Nucleus accumbens (tissue), 56 donors: ENCODE measurements around the gene SPARCL1.

ENCODE experiments used
- DNase-seq, 56 donors: peaks; one replicate each; lab custom pipeline; 2025; lab: John Stamatoyannopoulos, UW

Gene SPARCL1

DNA sequence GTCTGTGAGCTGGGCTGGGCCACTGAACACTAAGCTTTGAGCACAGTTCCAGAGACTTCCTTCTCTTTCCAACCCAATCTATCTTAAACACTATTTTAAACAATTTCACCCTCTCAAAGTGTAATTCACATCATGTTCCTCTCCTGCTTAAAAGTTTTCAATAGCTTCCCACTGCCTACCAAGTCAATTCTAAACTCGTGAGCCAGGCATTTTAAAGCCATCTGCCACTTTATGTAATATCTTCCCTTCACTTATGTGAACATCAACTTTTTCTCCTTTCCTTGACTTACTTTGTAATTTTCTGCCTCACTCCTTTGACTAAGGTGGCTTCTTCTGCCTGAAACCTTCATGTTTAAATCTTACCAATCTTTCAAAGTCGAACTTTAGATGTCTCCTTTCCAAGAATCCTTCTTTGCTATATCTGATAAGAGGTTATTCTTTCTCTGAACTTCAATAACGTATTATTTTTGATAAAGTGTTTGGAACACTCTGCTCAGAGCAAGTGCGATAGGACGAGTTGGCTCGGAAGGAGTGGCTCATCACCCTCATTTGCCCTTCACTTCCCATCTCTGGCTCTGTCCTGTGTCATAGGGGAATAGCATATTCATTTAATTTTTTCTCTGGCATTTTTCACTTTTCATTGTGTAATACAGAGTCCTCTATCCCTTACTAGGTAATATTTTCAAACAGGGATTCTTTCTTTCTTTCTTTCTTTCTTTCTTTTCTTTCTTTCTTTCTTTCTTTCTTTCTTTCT, 13.0 kb upstream of the SPARCL1 start:
- no peak for DNase-seq

DNA sequence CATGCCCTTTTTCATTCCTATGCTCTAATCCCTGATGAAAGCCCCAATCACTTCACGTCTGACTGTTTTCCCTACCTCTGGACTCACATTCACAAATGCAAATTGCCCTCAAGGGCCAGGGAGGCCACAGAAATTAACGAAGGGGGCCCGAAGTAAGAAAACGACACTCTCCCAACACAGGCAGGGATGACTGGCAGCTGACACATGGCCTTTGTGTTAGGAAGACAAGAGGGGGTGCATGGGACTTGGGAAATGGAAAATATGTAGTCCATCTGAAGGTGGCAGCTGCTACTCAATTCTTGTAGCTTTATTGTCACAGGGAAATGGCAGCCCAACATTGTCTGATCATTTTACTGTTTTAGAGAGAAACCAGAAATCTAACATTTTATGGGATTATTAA, 12.3 kb upstream of the SPARCL1 start:
- no peak for DNase-seq

DNA sequence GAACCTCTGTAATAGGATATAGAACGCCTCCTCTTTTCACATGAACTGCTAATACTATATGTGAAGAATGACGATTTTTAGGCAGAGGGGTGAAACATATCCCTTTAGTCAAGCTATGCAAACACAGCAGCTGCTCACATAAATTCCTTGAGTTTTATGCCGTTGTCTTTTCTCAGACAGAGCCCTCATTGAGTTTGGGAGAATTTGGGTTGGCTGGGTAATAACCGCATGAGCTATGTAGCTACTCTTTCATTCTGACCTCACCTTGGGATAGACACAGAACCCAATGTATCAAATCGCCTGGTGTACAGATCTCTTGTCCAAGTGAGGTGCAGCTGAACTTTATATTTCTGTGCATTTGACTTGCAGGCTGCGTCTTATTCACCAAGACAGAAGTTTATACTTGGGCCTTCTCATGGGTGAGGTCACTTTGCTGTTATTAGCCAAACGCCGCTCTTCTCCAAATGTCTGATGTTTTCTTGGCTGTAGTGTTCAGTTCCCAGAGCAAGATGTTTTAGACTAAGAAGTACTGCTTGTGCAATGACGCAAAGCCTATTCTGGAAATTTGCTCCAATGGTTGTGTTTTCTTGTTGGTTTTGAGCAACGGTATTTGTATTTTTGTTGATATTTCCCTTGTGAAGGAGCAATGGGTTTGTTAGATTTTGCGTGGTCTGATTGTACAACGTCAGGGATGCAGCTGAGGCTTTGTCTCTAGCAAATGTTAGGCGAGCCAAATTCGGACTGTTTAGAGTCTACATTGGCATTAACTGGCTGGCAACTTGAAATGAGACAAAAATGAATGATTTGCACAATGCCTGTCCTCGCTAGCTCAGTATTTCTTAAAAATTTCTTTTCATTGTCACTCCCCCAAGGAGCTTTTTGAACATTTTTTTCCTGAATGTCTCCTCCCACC, 11.2 kb upstream of the SPARCL1 start:
- DNase-seq: peak in 9 of 56 donors; percentile 11 to 87 (median 26)

DNA sequence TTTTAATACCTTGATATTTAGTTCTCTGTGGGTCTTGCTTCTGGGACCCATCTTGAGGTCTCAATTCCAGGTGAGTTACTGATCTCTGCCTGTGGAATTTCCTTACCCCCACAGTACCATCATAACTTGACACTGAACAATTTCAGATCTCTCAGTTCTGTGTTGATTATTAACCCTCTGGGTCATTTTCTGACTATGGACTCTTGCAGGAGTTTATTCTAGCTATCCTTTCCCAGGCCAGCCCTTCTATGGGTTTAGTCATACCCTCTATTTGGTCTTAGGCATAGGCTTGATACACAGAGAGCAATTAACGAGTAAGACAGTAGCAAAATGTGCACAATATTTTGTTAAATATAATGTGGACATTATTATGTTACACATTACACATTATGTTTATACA, 3.7 kb upstream of the SPARCL1 start:
- DNase-seq: no peak

DNA sequence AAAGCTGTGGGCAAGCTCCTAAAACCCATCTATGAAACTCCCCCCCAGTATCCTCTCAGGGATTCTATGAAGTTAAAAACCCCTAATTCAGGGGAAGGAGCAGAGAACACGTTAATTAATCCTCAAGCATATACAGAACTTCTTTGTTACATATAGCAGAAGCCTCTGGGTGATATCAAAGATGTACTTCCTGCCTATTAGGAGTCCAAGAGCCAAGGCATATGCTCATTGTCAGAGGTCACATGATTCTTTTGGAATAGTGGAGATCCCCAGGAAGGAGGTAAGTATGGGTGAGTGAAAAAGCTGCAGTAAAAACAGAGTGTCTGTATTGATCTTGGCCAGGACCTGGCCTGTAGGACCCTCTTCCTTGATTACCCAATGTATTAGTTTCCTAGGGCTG, 2.9 kb upstream of the SPARCL1 start:
- DNase-seq: no peak

DNA sequence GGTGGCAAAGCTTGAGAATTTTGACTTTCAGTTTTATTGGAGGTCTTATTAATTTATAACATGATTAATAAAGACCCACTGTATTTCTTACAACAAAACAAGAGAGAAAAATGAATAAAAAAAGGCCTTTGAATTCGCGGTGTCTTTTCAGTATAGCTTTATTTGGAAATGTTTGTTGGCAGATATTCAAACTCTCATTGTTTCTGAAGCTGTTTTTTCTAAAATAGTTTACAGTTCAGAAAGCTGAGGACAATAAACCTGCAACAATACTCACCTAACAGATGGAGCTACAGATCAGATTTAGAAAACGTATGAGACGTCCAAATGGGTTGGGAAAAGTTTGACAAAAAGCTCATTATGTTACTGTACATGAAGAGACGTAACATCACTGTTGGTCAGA, 2.4 kb upstream of the SPARCL1 start:
- DNase-seq: no peak

DNA sequence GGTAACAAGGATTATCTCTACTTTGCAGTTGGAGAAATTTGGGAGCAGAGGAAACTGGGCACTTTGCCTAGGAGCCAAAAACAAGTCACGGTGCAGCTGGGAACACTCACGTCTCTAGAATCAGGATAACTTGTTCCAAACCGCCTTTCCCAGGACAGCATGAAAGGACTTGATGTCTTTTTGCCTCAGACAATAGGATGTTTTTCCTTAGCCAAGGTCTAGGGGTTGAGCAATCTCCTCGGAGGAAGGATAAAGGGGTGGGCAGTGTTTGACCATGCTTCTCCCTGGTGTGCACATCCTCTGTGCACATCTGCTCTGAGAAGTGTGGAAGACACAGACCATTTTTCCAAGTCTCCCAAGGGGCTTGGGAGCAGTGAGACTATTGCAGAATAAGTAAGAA, 1.7 kb upstream of the SPARCL1 start:
- peak in 15 of 56 donors; percentile 4 to 42 (median 24) for DNase-seq

DNA sequence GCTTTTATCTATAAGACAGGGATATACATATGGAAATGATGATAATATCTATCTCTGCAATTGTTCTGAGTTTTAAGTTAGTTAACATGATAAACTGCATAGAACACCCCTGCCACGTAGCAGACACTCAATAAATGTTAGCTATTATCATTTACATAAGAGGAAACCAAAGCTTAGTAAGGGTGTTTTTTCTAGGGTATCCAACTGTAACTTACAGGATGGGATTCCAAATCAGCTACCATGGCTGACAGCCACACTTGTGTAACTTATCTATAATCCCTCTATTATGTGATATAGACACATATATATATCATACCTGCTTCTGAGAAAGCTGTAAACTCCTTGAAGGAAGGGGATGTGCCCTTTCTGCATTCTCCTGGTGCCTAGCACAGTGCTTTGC, 1.1 kb upstream of the SPARCL1 start:
- DNase-seq: no peak

DNA sequence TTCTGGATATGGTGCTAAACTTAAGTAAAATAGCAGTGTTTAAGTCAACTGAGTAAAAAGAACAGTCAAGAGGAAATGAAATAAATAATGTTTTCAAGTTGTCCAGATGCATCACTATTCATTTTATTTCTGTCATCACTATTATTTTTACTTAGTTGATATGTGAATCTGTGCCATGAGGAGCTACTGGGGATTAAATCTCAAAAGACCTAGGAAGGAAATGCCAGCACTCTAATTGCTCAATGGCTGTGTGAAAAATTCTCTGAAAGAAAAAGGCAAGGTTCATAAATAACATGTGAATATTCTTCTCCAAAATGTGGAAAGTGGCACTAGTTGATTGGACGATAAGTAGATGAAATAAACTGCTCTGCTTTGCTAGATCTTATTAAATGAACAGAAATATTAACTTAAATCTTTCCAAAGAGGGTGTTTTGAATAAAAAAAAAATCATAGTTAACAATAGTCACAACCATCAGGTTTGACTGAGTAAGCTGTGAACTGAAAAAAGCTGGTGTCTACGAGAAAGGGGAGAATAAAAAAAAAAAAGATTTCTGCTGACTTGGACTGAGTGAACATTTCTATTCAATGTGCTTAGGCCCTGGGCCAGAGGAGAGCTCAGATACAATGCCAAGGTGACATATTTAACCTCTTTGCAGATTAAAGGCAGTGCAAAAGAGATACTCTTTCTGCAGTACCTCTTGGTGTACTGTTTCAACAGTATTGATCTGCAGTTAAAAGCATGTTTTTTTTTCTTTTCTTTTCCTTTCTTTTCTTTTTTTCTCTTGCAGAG, 1.6 kb downstream of the SPARCL1 start:
- no peak for DNase-seq

DNA sequence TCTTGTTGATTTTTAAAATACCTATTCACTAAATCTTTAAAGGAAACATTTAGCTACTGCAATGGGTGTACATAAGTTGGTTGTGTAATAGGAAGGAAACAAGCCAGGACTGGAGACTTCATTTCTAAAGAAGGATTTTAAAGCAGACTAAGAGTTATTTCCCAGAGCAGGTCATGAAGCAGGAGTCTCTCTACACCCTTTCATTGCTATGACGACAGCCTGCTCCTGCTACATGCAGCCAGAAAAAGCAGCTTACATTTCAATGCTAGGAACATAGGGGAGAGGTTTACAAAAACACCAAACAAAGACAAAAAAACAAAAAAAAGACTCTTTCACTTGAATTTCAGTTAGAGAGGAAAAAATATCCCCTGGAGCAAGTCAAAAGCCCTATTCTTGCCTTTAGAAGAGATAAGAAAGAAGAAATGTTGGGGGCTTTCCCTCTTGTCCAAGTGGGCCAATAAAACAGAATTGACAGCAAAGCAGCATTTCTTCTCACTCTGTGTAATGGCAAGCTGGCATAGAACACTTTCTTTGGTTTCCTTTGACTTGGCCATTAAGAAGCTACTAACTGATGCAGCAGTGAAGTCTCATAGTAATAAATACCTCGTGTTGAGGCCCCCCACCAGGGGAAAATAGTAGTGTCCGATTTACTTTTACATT, 3.4 kb downstream of the SPARCL1 start:
- peak in 11 of 56 donors; percentile 8 to 70 (median 21) for DNase-seq

DNA sequence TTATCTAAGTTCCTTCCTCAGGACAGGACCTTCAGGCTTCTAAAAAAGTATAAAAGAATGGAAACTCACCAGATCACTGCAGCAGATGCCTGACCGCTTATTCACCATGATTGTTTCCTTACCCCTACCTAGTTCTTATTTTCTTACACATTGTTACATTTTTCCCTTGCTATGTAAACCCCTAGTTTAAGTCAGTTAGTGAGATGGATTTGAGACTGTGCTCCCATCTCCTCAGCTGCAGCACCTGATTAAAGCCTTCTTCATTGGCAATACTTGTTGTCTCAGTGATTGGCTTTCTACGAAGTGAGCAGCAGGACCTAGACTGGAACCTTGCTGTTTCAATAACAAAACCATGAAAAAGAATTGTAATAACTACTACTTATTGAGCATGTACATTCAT, 4.7 kb downstream of the SPARCL1 start:
- no peak for DNase-seq

DNA sequence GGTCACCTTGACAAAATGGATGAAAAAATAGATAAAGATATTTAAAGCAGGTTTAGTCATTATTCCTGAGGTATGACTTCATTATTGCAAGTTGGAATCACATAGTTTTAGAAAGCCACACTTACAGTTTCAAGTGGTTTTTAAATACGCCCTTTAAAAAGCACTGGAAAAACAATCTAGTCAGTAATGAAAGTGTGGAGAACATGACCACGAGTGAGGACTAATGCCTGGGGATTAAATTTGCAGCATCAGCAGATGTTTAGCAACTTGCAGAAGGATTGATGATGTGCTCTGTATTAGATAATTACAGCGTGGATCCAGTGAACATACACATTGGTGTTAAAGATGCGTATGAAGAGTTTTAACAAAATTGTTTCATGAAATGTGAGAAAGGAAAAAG, 5.9 kb downstream of the SPARCL1 start:
- no peak for DNase-seq

DNA sequence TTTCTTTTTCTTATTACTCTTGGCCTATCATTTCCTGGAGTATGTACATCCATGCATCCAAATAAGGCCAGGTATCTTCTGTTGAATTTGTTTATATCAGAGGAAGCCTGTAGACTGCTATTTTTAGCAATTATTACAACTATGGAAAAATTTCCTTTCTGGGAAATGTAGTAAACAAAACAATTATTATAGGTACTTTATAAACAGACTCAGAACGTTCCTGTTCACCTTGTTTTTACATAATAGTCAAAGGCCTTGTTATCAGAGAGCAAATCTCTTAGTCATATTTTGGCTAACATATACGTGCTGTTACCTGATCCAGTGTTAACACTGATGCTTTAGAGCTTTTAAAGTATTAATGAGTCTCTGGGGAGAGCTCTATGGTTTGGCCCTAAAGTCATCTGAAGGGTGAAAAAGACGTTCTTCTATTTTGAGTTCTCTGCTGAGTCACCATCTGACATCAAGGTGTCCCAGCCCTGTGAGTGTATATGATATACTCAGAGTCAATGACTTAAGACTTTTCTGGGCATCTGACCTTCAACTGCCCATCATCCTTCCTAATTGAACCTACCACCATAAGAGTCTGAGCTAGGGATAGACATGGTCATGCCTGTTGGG, 7.3 kb downstream of the SPARCL1 start:
- DNase-seq: no peak

DNA sequence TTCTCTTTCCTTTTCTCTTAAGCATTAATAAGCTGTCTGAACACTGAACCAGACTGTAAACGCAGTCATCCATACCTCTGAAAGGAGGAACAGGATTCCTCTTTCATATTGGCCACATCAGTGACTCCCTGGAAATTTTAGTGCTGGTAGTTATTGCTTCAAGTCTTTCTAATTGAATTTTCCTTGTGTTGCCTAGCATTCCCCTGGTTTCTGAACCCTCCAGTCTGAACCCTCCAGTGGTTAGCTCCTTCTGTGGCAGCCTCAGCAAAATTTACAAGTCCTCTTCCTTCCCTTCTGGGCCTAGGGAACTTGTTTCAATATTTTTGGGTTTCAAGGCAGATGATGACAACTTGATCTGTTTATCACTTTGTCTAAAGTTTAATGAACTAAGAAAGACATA, 7.9 kb downstream of the SPARCL1 start:
- DNase-seq: no peak

DNA sequence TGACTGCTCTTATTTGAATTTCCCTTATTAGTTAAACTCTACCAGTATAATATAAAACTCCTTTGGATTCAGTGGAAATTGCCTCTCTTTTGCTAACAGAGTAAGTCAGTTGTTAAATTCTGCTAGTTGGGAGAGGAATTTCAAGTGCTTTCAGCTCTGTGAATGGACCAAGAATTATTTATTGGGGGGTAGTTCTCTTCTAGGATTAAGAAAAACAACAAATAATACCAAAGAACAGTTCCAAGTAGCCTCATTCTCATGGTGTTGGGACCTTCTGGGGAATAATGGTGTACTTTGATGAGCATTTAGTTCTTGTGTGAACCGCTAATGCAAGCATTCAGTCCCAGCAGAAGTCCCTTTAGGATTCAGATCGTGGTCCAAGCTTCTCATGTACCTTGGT, 11.6 kb downstream of the SPARCL1 start:
- DNase-seq: peak in 5 of 56 donors; percentile 8 to 71 (median 13)

DNA sequence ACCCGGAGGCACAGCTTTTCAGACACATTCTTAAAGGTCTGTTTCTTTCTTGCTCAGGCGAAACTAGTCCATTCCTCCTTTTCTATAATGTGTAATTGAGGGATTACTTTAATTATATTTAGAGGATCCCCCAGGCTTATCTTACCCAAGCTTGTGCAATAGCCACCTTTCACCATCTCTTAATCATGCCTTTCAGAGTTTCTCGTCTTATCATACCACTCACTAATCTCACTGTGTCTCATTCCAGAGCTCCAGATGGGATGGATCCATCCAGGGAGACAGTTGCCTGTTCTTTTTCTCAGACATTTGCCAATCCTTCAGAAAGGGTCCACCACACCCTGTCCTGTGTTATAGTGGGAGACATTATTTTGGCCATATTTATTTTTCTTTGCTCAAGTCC, 12.5 kb downstream of the SPARCL1 start:
- no peak for DNase-seq

DNA sequence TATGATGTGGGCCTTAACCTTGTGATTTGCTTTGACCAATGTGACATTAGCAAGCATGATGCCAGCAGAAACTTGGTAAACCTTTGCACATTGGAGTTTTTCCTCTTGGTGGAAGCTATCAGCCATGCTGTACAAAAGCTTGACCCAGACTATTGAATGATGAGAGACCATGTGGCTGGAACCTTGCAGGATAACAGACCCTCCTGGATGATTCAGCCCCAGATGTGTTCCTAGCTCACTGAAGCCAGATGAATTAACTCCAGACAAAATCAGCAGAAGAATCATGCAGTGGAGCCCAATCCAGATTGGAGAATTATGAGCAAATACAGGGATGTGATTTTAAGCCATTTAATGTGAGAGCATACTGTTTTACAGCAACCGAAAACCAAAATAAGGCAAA, 16.8 kb downstream of the SPARCL1 start:
- DNase-seq: no peak

DNA sequence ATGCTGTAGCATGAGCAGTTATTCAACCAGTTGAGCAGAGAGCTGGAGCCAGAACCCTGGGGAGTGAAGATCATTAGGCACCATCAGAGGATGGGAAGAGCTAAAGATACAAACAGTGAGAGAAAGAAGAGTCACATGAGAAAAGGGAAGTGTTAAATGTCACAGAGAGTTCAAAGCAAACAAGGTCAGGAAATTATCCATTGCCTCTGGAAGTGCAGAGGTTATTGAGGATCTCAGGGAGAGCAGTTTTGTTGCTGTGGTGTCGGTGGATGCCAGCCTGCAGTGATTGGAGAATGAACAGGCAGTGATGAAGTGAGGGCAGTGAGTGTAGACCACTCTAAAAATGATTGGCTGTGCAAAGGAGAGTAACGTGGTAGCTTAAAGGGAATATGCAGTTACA, 17.7 kb downstream of the SPARCL1 start:
- DNase-seq: no peak

DNA sequence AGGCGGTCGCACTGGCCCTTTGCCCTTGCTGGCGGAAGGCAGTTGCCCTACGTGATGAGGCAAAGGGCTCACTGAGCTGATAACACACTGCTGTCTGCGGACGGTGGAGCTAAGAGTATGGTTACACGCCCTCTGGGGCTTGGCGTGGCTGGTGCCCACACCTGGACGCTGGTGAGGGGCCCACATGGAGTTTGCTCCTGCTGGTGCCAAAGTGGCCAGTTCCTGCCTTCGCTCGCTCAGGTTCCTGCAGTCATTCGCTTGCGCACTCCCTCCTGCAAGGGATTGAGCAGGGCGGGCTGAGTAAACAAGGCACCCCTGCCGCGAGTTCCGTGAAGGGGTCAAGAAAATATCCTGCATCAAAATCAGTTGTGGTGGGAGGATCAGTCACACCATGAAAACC, 18.4 kb downstream of the SPARCL1 start:
- no peak for DNase-seq
